Measurements from ENCODE around the gene IGSF21.
A peak's percentile ranks its signal among the peaks of the same experiment; 100 is the strongest.

IGSF21 gene

DNA sequence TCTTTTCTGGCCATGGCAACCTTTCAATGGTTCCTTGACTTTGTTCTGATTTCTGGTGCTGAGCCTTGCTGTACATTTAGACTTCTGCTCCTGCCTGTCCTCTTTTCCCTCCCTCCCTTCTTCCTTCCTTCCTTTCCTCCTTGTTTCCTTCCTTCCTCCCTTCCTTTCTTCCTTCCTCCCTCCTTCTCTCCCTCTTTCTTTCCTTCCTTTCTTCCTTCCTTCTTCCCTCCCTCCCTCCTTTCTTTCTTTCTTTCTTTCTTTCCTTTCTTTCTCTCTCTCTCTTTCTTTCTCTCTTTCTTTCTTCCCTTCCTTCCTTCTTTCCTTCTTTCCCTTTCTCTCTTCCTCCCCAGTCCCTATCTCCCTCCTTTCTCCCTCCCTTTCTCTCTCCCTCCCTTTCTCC lies 10.4 kb upstream of the IGSF21 start:
- DNase-seq, result no peak

GRCh38 chr1:18099026-18099425 lies 8.6 kb upstream of the IGSF21 start:
- DNase-seq, result no peak

DNA sequence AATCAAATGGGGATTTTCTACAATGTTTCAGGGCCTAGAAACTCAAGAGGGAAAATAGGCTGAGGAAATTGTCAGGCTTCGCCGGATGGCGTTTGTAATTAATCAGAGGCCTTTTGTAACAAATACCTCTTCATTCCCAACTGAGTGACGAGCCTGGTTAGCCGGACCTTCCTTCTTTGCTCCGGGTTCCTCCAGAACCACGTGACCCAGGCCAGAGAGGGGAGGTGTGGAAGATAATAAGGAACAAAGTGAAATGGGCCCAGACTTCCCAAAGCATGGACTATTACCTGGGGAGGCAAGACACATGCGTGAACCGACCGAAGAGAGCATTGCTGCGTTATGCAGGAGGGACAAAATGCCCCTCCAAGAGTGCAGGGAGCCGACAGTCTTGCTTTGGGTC lies 7.5 kb upstream of the IGSF21 start:
- no peak for DNase-seq

DNA sequence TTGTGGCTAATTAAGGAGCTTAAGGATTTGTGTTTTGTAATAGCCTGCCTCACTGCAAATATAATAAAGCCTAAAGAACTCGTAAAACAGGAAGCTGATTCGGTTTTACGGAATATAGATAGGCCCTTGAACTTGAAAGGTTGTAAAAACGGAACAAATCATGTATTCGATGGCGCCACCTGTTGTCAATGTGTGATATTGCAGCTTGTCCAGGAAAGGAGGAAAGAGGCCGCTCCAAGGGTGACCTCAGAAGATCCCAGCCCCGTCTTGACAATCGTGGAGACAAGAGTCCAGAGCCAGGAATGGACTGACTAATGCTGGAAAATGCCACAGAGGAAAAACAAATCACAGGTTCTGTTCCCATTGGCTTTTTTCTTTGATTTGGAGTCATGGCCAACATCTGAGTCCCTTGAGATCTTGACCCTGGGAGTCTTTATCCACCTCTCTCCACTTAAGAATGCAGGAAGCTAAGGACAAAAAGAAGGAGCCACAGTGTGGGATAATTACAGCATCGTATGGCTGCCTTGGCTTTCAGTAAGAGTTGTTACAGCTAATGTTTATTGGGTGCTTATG lies 7.0 kb upstream of the IGSF21 start:
- peak; percentile 45 for DNase-seq

- no peak for DNase-seq
Observed at GRCh38 chr1:18101508-18101907, 6.1 kb upstream of the IGSF21 start.

- no peak for DNase-seq
Observed at GRCh38 chr1:18103788-18104421, 3.7 kb upstream of the IGSF21 start.

DNA sequence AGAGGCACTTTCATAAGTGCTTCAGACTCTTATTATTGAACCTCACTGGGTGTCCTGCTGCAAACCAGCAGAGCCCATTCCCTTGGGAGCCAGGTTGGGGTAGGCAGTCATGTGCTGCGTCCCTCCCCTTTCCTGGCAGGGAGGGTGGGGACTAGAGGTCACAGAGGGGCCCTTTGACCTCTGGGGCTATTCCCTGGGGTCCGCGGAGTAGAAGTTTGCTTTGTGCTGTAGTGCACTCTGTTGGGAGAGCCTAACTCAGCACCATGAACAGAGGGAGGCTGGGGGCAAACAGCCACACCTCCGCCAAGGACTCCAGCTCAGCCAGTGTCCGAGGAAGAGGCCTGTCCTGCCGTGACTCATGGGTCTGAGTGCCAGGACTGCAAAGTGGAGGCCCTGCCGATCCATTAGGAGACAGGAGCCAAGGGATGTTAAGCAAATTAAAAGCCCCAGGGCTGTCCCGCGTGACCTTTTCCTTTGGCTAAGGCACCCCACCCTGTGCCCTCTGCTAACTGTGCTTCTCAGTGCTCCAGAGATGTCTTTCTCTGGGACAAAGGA lies 3.0 kb upstream of the IGSF21 start:
- DNase-seq, result no peak

GRCh38 chr1:18105196-18105595 lies 2.4 kb upstream of the IGSF21 start:
- no peak for DNase-seq

DNA sequence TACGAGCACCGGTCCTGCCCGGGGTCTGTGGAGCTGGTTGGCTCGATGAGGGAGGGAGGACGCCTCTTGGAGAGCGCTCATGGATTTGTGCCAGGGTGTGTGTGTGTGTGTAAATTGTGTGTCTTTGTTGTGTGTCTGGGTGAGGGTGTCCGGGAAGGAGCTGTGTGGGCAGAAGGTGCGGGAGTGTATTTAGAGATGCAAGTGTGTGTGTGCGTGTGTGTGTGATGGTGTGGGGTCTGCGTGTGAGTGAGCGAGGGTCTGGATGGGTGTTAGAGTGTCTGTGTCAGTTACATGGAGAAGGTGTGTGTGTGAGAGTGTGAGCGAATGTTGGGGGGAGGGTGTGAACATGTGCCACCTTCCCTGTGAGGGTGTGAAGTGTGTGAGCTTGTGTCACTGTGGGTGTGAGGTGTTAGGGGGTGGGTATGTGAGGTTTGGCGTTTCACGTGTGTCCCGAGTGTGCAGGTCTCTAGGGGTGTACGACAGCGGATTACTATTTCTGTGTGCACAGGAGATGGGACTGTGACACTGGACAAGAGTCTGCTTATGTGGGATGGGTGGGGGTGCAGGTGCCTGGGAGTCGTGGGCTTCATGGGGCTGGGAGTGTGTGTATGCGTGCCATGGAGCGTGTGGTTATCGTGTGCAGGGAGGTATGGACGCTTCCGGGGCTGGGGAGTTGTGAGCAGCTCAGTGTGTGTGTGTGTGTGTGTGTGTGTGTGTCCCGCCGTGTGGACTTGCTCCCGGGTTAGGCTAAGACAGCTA lies 880 bp downstream of the IGSF21 start:
- no peak for DNase-seq

DNA sequence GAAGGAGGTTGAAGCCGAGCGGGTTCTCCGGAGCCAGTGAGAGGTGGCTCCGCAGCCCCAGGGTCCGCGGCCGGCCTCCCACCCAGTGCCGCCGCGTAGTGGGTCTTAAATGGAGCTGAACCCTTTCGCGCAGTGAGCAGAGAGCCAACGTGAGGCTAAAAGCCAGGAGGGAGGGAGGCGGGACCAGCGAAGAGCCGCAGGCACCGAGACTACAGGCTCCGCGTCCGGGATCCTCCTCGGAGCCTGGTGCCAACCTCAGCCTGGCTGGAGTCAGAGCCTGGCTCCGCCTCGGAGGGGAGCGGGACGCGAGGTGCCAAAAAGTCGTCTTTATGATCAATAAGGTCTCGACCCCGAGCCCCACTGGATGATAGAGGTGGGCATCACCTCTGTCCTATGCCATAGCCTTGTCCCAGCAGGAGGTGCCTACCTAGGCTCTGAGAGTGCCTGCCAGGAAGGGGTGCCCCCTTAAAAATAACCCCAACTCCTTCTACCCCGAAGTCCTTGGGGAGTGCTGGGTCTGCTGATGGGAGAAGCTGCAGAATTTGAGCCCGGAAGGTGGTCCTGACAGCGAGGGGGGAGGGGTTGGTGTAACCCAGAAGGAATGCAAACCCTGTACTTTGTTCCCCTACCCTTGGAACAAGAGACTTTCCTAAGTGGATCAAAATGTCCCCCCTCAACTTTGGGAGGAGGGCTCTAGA lies 1.6 kb downstream of the IGSF21 start:
- no peak for DNase-seq

- DNase-seq, result no peak
Observed at GRCh38 chr1:18109756-18110597, 2.4 kb downstream of the IGSF21 start.

GRCh38 chr1:18110598-18110939 lies 3.0 kb downstream of the IGSF21 start:
- DNase-seq, result no peak

DNA sequence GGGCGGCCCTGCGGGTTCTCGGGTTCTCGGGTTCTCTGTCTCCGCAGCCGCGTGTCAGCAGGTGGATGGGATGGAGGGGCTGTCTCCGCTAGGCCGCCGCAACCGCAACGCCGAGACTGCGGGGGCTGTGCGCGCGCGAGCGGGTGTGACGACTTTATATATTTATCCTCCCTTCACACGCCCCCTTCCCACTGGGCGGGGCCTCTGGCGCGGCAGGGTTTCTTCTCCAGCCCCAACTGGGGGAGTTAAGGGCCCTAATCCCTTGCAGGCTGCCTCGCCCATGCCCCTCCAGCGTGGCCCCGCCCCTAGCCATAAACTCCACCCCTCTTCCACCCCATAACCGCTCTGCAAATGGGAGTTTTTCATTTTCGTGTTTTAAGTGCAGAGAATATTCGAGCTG lies 3.4 kb downstream of the IGSF21 start:
- DNase-seq, result no peak

- no peak for DNase-seq
Observed at GRCh38 chr1:18111605-18112297, 4.2 kb downstream of the IGSF21 start.

DNA sequence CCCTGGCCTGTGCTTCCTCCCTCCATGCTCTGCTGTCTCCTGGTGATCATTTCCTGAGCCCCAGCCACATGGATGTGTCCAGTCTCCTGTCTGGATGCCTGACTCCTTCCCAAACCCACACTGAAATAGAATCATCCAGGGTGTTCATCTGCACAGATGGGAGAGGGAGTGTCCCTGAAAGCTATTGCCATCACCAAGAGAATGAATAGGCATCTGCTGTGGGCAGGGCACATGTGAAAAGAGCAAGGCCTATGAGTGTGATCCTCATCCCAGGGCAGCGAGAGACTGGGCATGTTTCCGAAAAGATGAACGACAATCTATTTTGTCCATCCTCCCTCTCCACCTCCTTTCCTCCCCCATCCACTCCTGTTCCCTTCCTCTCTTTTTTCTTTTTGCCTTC lies 5.0 kb downstream of the IGSF21 start:
- DNase-seq, result no peak

DNA sequence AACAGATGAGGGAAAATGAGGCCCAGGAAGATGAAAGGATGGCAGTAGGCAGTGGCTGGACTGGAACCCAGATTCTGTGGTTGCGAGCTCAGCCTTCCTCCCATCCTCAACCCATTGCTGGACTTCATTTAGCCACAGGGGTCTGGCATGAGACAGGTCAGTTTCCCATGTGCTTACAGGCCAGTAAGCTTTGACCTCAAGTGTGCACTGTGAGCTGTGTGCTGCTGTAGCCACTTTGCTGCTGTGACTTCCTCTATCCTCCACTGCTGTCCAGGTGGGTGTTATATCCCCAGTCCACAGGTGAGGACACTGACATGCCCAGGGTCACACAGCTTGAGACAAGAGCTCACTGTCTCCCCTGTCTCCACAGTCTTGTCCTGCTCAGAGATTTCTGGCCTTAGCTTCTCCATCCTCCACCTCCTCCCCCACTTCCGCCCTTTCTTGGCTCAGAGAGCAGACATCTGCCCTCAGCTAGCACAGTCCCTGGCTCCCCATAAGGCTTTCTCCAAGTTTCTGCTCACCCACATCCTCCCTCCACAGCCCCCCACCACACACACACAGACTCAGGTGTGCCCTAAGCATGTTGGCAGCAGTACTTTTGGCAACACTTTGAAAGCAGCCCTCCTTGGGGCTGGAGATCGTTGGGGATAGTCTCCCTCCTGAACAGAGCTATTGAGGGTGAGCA lies 7.3 kb downstream of the IGSF21 start:
- DNase-seq, result no peak

DNA sequence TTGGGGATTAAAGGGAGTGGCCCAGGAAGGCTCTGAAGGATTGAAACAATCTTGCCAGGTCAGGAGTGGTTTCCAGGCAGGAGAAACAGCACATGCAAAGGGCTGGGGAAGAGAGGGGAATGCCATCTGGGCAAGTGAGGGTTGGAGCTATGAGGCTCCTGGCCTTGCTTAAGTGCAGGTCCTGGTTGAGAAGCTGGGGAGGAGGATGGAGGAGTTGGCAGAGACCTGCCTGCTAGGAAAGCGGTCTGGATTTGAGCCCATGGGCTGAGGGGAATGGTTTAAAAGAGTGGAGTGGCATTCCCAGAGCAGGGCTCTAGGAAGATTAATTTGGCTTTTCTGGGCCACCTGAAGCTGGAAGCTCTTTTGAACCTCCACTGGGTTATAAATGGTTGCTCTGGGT lies 9.2 kb downstream of the IGSF21 start:
- no peak for DNase-seq

DNA sequence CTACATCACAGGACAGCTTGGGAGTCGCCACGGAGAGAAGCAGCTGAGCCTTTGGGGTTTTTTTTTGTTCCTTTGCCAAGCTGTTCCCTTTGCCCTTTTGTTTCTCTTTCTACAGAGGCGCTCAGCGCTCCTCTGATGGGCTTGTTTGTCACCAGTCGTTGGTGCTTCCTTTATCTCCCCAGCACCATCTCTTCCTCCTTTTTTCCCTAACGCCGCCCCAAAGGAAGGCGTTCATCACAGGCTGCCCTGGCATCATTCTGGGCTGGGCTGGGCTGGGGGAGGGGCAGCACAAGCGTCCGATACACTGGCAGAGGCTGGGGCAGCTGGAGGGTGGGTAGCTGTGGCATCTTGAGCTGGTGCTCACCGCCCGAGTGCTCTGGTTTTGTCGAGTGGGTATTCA lies 10.5 kb downstream of the IGSF21 start:
- no peak for DNase-seq

- DNase-seq, result no peak
Observed at GRCh38 chr1:18118491-18118890, 10.9 kb downstream of the IGSF21 start.

- DNase-seq, result no peak
Observed at GRCh38 chr1:18119289-18119688, 11.7 kb downstream of the IGSF21 start.

DNA sequence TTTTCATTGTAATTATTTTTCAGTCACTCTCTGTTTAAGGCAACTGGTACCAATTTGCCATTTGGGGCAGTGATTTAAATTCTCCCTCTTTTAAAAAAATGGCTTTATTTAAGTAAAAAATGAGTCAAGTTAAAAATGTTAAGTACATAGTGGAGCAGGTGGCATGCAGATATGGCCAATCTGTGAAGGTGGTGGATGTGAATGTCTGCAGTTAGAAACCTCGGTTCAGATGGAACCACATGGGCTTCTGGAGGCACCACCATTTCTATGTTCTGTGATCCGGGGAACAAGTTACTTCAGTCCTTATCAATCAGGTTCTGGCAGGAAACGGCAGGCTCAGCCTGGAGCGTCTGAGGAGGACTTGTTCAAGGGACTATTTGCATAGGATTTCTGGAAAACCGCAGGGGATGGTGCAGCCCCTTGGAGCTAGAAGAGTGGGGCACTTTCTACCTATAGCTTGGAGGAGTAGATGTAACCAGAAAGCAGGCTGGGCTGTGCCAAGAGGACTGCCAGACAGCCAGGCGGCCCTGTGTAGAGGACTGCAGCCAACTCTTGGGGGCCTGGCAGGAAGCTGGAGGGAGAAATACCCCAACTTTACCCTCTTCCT lies 12.3 kb downstream of the IGSF21 start:
- DNase-seq, result no peak
